ENCODE results near the gene TRIP12.
"Not testable (repeated sequence)": the region's sequence is repeated elsewhere in the genome, so short reads cannot be mapped to it uniquely, and the experiment has no call there.

TRIP12 gene

GRCh38 chr2:229874647-229875046 is 47.2 kb downstream of the TRIP12 start:
- no peak for DNase-seq (ENCODE audit: low read depth in 2 of 2)

DNA sequence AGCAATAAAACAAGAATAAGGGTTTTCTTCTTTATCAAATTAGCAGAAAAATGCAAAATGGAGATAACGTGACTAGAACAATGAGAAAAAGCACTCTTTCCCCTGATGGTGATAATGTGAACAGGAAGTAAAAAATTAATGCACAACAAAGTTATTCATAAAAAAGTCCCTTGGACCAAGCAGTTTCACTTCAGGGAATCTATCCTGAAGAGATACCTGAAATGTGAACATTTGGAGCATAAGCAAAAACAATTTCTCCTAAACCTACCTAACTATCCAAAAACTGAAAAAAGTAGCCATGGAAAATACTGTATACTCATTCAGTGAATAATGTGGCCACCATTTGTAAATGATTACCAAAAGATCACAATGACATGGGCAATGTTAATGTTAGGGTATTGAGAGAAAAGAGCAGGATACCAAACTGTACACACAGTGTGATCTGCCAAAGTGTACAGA is 48.7 kb downstream of the TRIP12 start:
- no peak for DNase-seq (ENCODE audit: low read depth in 2 of 2)

DNA sequence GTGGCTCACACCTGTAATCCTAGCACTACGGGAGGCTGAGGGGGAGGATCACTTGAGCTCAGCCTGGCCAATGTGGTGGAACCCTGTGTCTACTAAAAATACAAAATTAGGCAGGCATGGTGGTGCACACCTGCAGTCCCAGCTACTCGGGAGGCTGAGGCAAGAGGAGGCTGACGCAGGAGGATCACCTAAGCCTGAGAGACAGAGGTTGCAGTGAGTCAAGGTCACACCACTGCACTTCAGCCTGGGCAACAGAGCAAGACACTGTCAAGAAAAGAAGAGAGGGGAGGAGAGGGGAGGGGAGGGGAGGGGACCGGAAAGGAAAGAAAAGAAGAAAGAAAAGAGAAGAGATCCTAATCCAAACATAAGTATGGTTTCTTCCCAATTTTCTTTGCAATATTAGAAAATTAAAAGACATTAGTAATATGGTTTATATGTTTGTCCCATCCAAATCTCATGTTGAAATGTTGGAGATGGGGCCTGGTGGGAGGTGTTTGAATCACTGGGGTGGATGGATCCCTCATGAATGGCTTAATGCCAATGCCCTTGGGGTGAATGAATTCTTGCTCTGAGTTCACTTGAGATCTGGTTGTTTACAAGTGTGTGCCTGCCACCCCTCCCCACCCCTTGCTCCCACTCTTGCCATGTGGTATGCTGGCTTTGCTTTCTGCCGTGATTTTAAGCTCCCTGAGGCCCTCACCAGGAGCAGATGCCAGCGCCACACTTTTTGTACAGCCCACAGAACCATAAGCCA is 50.7 kb downstream of the TRIP12 start:
- no peak for DNase-seq (ENCODE audit: low read depth in 2 of 2)

GRCh38 chr2:229869226-229869625 is 52.6 kb downstream of the TRIP12 start:
- DNase-seq (ENCODE audit: low read depth in 2 of 2) = no peak

DNA sequence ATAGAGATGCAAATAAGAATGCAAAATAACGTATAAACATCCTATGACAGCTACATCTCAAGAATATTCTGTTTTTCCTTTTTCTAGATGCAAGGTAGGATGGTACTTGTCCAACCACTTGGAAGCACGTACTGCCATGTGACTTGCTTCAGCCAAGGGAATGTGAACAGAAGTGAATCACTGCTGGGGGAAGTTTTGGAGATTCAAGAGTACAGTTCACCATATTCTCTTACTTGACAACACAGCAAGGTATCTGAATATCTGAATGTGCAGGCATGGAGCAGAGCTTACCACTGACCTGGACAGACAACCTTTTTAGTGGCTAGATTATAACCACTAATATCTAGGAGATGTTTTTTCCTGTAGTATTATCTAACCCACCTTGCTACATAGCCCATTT is 53.0 kb downstream of the TRIP12 start:
- DNase-seq (ENCODE audit: low read depth in 2 of 2) = no peak

DNA sequence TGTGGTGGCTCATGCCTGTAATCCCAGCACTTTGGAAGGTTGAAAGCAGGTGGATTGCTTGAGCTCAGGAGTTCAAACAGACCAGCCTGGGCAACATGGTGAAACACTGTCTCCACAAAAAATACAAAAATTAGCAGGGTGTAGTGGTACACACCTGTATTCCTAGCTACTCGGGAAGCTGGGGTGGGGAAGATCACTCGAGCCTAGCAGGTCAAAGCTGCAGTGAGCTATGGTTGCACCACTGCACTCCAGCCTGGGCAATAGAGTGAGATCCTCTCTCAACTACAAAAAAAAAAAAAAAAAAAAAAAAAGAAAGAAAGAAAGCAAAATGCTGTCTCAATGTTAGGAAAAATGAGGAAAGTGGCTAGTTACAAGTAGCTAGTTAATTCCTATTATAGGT is 56.8 kb downstream of the TRIP12 start:
- DNase-seq (ENCODE audit: low read depth in 2 of 2) = no peak

GRCh38 chr2:229861431-229861830 is 60.4 kb downstream of the TRIP12 start:
- no peak for DNase-seq (ENCODE audit: low read depth in 2 of 2)

DNA sequence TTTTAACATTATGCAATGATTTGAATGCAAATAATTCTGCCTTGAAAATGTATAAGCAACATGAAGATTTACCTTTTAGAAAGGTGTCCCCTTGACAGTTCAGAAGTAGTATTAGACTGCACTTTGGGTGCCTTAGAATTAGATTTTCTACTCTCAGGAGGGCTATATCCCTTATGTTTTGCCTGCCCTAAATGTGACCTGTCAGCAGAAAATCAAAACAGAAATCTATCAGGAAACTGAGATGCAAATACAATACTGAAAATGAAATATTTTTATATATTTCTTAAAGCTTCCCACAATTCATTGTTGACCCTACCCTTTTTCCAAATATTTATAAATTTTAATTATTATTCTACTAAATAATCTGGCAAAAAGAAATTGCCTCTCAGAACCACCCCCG is 61.5 kb downstream of the TRIP12 start:
- no peak for DNase-seq (ENCODE audit: low read depth in 2 of 2)

DNA sequence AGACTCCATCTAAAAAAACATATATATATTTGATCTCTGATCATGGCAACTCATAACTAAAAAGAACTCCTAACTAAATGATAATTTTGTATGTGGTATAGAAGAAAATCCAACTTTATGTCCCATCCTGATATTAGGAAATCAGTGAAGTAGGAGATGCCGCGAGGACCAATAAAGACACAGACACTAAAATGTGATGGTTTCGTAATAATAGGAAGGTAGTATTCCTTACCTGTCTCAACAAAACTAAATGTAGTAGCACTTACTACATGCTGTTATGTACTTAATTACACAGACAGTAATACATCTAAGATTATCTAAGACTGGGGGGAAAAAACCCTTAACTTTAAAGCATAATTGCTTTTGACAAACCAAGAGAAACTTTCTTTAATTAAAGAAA is 63.5 kb downstream of the TRIP12 start:
- DNase-seq (ENCODE audit: low read depth in 2 of 2) = no peak

GRCh38 chr2:229857634-229858033 is 64.2 kb downstream of the TRIP12 start:
- DNase-seq (ENCODE audit: low read depth in 2 of 2) = no peak

- DNase-seq (ENCODE audit: low read depth in 2 of 2) = no peak
These were observed 65.4 kb downstream of the TRIP12 start for GRCh38 chr2:229856413-229856812.

DNA sequence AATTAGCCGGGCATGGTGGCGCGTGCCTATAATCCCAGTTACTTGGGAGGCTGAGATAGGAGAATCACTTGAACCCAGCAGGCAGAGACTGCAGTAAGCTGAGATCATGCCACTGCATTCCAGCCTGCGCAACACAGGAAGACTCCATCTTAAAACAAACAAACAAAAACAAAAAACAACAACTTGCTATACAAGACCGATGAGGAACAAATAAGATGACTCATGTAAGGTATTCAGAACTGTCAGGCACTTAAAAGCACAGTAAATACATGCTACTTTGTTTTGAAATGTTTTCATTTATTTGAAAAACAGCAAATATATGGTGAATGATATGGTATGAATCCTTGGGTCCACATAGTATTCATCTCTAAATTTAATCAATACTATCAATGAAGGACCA is 66.7 kb downstream of the TRIP12 start:
- no peak for DNase-seq (ENCODE audit: low read depth in 2 of 2)

DNA sequence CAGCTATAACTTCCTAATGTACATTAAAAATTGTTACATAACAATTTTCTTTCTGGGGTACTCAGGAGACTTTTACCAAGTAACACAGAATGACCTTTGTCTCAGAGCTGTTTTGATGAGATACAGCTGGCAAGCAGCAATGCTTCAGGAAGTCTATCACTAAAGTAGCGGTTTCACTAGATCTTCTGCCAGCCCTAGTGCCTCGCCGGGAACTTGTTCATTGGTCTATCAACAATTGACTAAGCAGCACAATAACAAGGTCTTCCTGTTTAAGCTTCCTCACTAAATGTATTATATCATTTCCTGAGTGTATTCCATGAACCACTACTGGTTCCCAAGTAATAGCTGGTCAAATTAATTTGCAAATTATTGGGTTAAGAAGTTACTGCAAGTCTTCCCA is 69.2 kb downstream of the TRIP12 start:
- DNase-seq (ENCODE audit: low read depth in 2 of 2) = no peak

DNA sequence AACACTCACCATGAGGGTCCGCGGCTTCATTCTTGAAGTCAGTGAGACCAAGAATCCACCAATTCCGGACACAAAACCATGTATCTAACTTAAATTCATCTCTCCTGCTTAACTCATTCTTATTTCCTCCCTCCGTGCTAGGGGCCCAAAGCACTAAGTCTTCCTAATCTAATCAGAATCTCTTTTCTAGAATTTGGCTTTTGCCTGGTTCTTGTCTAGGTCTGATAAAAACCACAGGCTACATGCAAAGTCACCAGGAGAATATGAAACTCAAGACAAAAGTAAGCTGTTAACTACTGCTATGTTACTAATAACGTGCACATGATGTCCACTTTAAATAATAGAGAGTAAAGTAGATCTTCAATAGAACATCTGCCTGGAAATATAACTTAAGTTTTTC is 69.9 kb downstream of the TRIP12 start:
- no peak for DNase-seq (ENCODE audit: low read depth in 2 of 2)

DNA sequence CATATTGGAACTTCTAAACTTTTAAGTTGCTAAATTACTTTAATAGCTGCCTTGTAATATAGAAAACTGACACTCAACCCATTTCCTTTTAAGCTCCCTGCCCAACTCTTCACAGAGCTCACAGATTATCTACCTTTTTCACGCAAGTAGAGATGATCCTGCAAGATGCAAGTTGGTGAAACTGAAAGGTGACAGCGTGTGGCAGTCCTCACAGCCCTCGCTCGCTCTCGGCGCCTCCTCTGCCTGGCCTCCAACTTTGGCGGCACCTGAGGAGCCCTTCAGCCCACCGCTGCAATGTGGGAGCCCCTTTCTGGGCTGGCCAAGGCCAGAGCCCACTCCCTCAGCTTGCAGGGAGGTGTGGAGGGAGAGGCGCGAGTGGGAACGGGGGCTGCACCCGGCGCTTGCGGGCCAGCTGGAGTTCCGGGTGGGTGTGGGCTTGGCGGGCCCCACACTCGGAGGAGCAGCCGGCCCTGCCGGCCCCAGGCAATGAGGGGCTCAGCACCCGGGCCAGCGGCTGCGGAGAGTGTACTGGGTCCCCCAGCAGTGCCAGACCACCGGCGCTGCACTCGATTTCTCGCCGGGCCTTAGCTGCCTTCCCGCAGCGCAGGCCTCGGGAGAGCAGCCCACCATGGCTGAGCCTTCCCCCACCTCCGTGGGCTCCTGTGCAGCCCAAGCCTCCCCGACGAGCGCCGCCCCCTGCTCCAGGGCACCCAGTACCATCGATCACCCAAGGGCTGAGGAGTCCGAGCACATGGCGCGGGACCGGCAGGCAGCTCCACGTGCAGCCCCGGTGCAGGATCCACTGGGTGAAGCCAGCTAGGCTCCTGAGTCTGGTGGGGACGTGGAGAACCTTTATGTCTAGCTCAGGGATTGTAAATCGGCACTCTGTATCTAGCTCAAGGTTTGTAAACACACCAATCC is 71.2 kb downstream of the TRIP12 start:
- DNase-seq (ENCODE audit: low read depth in 2 of 2) = not testable (repeated sequence)

GRCh38 chr2:229849073-229849472 is 72.7 kb downstream of the TRIP12 start:
- no peak for DNase-seq (ENCODE audit: low read depth in 2 of 2)

DNA sequence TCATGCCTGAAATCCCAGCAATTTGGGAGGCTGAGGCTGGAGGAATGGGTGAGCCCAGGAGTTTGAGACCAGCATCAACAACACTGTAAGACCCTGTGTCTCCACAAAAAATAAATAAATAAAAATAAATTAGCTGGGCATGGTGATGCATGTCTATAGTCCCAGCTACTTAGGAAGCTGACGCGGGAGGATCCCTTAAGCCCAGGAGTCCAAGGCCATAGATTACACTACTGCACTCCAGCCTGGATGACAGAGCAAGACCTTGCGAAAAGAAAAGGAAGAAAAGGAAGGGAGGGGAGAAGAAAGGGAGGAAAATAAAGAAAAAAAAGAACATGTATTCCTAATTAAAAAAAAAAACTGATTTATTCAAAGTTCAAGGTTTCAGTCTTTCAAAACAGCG is 78.2 kb downstream of the TRIP12 start:
- no peak for DNase-seq (ENCODE audit: low read depth in 2 of 2)

DNA sequence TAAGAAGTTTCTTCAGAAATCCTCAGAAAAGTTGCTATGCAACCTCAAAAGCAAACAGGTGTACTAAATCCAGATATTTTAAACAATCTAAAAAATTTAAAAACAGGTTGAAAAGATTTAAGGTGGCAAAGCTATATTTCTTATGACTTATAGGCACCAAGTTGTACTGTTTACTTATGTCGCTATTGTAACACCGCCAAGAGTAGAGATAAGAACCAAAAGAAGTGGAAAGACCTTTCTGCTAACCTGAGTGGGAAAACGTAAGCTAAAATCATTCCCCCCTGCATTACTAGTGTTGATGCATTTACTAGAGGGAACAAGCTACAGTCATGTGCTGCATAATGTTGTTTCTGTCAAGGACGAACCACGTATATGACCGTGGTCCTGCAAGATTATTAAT is 83.1 kb downstream of the TRIP12 start:
- no peak for DNase-seq (ENCODE audit: low read depth in 2 of 2)

GRCh38 chr2:229836847-229837246 is 85.0 kb downstream of the TRIP12 start:
- no peak for DNase-seq (ENCODE audit: low read depth in 2 of 2)

DNA sequence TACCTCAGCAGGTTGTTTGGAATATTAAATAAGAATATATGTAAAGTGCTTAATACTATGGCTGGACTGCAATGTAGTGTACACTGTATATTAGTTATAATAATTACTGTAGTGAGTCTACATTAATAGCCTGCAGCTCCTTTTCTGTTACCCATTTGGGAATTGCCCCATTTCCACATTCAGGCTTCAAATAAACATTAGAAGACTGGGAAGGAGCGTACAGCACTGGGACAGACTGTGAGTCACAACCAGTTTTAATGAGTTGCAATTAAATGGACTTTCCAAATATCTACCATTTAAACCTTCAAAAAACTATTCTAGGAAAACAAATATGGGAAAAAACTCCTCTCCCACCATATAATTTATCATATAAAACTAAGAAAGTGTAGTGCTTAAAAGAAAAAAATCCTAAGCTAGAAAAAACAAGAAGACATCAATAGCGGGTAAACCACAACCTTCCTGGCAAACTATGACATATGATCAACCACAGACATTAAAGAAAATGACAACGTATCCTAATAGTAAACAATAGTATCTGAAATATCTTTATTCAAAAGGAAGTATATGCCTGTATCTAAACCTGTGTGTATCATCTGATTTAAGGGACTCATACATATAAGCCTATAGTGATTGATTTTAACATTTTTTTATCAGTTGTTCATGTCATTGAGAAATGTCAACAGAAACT is 86.1 kb downstream of the TRIP12 start:
- DNase-seq (ENCODE audit: low read depth in 2 of 2) = no peak

DNA sequence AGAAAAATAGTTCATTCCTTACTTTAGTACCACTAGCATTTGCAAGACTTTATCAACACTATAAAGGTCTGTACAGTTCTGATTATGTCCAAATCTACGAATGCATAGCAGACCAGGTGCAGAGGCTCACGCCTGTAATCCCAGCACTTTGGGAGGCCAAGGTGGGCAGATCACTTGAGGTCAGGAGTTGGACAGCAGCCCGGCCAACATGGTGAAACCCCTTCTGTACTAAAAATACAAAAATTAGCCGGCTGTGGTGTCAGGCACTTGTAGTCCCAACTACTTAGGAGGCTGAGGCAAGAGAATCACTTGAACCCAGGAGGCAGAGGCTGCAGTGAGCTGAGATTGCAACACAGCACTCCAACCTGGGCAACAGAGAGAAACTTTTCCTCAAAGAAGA is 87.4 kb downstream of the TRIP12 start:
- DNase-seq (ENCODE audit: low read depth in 2 of 2) = not testable (repeated sequence)

DNA sequence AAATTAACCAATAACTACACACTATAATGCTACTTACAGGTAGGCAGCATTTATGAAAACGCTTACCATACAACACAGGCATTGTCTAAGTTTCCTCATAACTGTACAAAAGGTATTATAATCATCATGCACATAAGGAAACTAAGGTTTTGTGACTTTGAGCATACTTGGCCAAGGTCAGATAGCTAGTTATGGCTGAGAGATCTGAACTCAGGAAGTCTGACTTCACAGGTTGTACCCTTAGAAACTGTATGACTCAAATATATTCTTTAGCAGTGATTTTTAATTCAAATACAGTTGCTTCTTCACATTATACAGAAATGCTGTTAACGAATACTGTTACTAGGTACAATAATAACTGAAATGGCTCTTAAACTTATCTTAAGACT is 89.3 kb downstream of the TRIP12 start:
- no peak for DNase-seq (ENCODE audit: low read depth in 2 of 2)
